DOHH2 (cell line): ENCODE results near the gene KITLG.
"Not testable (repeated sequence)": the region's sequence is repeated elsewhere in the genome, so short reads cannot be mapped to it uniquely, and the experiment has no call there.

ENCODE experiments used
- H3F3A ChIP-seq: fragments of 200-600 bp; sonication (generic), shearing (Covaris generic); 2 replicates; pipeline ENCODE4 v1.6.0; 2016; ENCODE audit warnings: antibody characterized with exemption, mild to moderate bottlenecking; ENCODE audit not compliant: control insufficient read depth, insufficient read depth
- H3K27ac ChIP-seq: fragments of 200-600 bp; sonication (generic); 2 replicates; pipeline ENCODE4 v1.5.1; 2014; ENCODE audit warnings: low read depth, mild to moderate bottlenecking, low read length, moderate library complexity
- H3K27me3 ChIP-seq: fragments of 200-600 bp; sonication (generic); 2 replicates; pipeline ENCODE4 v1.6.1; 2014; ENCODE audit warnings: mild to moderate bottlenecking, low read length, mixed read lengths; ENCODE audit not compliant: control insufficient read depth
- H3K36me3 ChIP-seq: fragments of 200-600 bp; sonication (generic); 2 replicates; pipeline ENCODE4 v1.6.1; 2014; ENCODE audit warnings: mild to moderate bottlenecking, low read length, moderate library complexity, mixed read lengths; ENCODE audit not compliant: control insufficient read depth
- H3K4me1 ChIP-seq: fragments of 200-600 bp; sonication (generic); 2 replicates; pipeline ENCODE4 v1.6.1; 2014; ENCODE audit warnings: mild to moderate bottlenecking, low read length, mixed read lengths; ENCODE audit not compliant: control insufficient read depth
- H3K4me2 ChIP-seq: fragments of 200-600 bp; sonication (generic); 2 replicates; pipeline ENCODE4 v1.6.0; 2014; ENCODE audit warnings: mild to moderate bottlenecking, low read length, moderate library complexity
- H3K4me3 ChIP-seq: fragments of 200-600 bp; sonication (generic); 2 replicates; pipeline ENCODE4 v1.5.1; 2014; ENCODE audit warnings: mild to moderate bottlenecking, low read length, mixed read lengths
- H3K79me2 ChIP-seq: fragments of 200-600 bp; sonication (generic); 2 replicates; pipeline ENCODE4 v1.6.1; 2014; ENCODE audit warnings: mild to moderate bottlenecking, low read length, mixed read lengths; ENCODE audit not compliant: control insufficient read depth
- H3K9me2 ChIP-seq: fragments of 200-600 bp; sonication (generic); replicated peaks from 2 replicates; pipeline ENCODE4 v1.6.1; 2014; ENCODE audit warnings: mild to moderate bottlenecking, low read length, mixed read lengths; ENCODE audit not compliant: control insufficient read depth
- H3K9me3 ChIP-seq: fragments of 200-600 bp; sonication (generic); 2 replicates; pipeline ENCODE4 v1.6.1; 2014; ENCODE audit warnings: antibody characterized with exemption, low read length, mixed read lengths; ENCODE audit not compliant: control insufficient read depth, insufficient read depth
- H4K20me1 ChIP-seq: fragments of 200-600 bp; sonication (generic); 2 replicates; pipeline ENCODE4 v1.6.0; 2014; ENCODE audit warnings: low read depth, mild to moderate bottlenecking, antibody characterized with exemption, low read length, moderate library complexity; ENCODE audit not compliant: control insufficient read depth, insufficient read depth
- EZH2phosphoT487 ChIP-seq: fragments of 200-600 bp; sonication (generic); IDR thresholded peaks from 2 replicates; pipeline ENCODE4 v1.6.1; 2017; ENCODE audit warnings: borderline replicate concordance, mild to moderate bottlenecking, antibody characterized with exemption, low read length, moderate library complexity, mixed read lengths
- TF ChIP-seq, protein P1 (sequence below): fragments of 200-600 bp; sonication (generic); IDR thresholded peaks from one replicate; pipeline ENCODE4 v1.5.1; 2014; ENCODE audit warnings: antibody characterized with exemption, mild to moderate bottlenecking, low read depth, low read length; ENCODE audit not compliant: poor library complexity, severe bottlenecking

KITLG gene, protein sequence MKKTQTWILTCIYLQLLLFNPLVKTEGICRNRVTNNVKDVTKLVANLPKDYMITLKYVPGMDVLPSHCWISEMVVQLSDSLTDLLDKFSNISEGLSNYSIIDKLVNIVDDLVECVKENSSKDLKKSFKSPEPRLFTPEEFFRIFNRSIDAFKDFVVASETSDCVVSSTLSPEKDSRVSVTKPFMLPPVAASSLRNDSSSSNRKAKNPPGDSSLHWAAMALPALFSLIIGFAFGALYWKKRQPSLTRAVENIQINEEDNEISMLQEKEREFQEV

DNA sequence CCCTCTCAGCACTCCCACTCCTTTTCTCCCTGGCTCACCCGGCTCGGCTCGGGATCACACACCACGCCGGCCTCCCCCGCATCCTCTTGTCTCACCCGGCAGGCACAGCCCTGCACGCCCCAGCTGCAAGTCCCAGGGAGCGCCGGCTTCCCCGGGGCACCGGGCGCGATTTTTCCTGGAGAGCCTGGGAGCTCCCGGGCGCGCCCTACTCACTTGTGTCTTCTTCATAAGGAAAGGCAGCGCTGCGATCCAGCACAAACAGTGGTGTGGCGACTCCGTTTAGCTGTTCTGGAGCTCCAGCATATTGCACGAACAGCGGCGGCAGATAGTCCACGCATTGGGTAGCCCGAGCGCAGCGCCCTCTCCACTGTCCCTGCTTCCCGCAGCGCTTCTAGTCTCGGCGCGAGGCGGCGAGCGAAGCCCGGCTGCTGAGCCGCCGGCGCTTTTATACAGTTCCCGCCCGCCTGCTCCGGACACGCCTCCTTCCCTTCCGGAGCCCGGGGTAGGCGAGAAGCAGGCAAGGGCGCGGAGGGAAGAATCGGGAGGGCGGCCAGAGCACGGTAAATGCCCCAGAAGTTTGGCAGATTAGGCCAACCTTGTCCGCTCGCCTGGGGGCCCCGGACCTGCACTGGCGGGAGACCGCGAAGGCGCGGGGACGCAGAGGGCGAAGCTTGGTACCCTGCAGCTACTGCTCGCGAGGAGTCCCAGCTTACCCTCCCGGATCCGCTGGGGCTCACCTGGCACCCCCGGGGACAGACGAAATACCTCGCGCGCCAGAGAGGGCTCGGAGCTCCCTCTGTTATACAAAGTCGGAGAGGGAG, at the start of gene KITLG:
TSS of gene KITLG (minus strand) at position 421 of the 821 bp plus-strand sequence. CDS start at position 228, 193 bp downstream.
- Histone ChIP-seq H3K4me2 (no peak within 1 kb of the TSS), H3K9me2 (no peaks in the 10 kb centered on the region), H3F3A (no peaks in the 10 kb centered on the region), H4K20me1 (no peaks in the 10 kb centered on the region), H3K27me3 (no peaks in the 10 kb centered on the region), H3K4me3 (no peak within 1 kb of the TSS), H3K9me3 (no peaks in the 10 kb centered on the region; the same call in 1 of the 2 replicates), H3K79me2 (no peaks in the 10 kb centered on the region), H3K27ac (no peak within 1 kb of the TSS), H3K36me3 (no peaks in the 10 kb centered on the region), H3K4me1 (no peaks in the 10 kb centered on the region)
- TF ChIP-seq, protein P1, sequence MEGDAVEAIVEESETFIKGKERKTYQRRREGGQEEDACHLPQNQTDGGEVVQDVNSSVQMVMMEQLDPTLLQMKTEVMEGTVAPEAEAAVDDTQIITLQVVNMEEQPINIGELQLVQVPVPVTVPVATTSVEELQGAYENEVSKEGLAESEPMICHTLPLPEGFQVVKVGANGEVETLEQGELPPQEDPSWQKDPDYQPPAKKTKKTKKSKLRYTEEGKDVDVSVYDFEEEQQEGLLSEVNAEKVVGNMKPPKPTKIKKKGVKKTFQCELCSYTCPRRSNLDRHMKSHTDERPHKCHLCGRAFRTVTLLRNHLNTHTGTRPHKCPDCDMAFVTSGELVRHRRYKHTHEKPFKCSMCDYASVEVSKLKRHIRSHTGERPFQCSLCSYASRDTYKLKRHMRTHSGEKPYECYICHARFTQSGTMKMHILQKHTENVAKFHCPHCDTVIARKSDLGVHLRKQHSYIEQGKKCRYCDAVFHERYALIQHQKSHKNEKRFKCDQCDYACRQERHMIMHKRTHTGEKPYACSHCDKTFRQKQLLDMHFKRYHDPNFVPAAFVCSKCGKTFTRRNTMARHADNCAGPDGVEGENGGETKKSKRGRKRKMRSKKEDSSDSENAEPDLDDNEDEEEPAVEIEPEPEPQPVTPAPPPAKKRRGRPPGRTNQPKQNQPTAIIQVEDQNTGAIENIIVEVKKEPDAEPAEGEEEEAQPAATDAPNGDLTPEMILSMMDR, result no peak
- no peak for TF ChIP-seq EZH2phosphoT487

- H3K9me3 ChIP-seq, result no peaks in the 10 kb centered on the region
- H3K9me2 ChIP-seq, result no peaks in the 10 kb centered on the region
- H3K27ac ChIP-seq, result no peak overlapping the region
- H3K36me3 ChIP-seq, result no peaks in the 10 kb centered on the region
- H3K4me3 ChIP-seq, result no peak overlapping the region
- no peak overlapping the region for H3K4me2 ChIP-seq
- no peaks in the 10 kb centered on the region for H4K20me1 ChIP-seq
- H3K27me3 ChIP-seq, result no peaks in the 10 kb centered on the region
- no peaks in the 10 kb centered on the region for H3K4me1 ChIP-seq
- TF ChIP-seq EZH2phosphoT487, result no peak
- TF ChIP-seq, protein P1, result no peak
- H3K79me2 ChIP-seq, result no peaks in the 10 kb centered on the region
- no peaks in the 10 kb centered on the region for H3F3A ChIP-seq
Measured at GRCh38 chr12:88628856-88629509, 48.7 kb upstream of the KITLG start.

DNA sequence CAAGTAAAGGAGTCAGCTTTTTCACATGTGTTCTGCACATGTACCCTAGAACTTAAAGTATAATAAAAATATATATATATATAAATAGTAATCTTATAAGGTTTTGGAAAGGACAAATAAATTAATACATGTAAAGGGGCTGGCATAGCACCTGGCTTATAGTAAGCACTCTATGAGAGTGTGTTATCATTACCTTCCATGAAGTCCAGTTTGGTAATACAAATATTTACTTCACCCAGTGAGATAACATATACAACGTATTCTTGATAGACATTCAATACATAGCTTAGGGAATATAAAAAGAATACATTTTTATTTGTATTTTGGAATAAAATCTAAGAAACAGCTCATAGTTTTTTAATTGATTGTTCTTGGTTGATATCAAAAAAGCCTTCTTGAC, 47.8 kb upstream of the KITLG start:
- H3K9me2 ChIP-seq, H3K9me3 ChIP-seq, H3K36me3 ChIP-seq, H3K27me3 ChIP-seq, H3K4me2 ChIP-seq, H3F3A ChIP-seq, H4K20me1 ChIP-seq, H3K4me3 ChIP-seq, H3K27ac ChIP-seq, H3K79me2 ChIP-seq, H3K4me1 ChIP-seq: not testable (repeated sequence)

DNA sequence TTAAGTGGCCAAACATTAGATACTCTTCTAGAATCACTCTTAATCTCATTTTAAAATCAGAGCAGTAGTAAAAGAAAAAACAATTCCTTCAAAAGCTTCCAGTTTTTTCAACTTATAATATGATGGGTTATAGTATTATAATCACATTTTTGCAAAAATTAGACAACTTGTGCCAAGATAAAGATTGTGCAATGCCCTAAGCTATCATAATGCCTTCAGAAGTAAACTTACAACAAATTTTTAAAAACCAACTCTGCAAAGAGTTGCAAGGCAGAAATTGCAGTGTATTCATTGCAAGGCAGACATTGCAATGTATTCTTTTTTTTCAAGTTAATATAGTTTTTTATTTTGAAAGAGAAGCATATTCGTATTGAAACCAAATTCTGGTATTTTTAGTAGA, 47.2 kb upstream of the KITLG start:
- Histone ChIP-seq H3K9me3 (no peaks in the 10 kb centered on the region), H3K36me3 (no peaks in the 10 kb centered on the region), H3K9me2 (no peaks in the 10 kb centered on the region), H3K4me3 (no peak overlapping the region), H3K79me2 (no peaks in the 10 kb centered on the region), H3K4me2 (no peak overlapping the region), H3K27ac (no peak overlapping the region), H3F3A (no peaks in the 10 kb centered on the region), H4K20me1 (no peaks in the 10 kb centered on the region), H3K4me1 (no peaks in the 10 kb centered on the region), H3K27me3 (no peaks in the 10 kb centered on the region)
- no peak for TF ChIP-seq EZH2phosphoT487
- TF ChIP-seq, protein P1, result no peak
